Measurements from ENCODE around the gene BSG.

BSG gene

DNA sequence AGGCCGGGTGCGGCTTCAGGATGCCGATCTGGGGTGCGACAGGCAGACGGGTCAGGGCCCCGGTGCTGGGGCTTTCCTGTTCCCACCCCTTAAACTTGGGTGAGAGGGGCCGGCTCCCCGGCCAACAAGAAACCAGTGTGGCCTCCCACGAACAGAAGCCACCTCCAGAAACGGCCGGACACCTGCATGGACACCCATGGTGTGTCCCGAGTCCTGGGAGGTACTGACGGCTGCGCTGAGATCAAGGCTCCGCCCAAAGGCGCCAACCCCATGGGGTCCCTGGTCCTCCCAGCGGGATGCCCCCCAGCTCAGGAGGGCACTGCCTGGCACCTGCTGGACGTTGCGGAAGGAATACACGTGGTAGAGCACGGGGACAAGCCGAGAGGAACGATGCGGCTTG lies 49.4 kb downstream of the BSG start:
- Histone ChIP-seq H3K27ac (ENCODE audit: low read depth, low read length) (no peak overlapping the region), H3K9me2 (replicated peaks; ENCODE audit: control insufficient read depth, low read length) (no peaks in the 10 kb centered on the region), H3K4me3 (ENCODE audit: low read length) (no peak overlapping the region), H3F3A (ENCODE audit: control insufficient read depth, insufficient read depth) (no peaks in the 10 kb centered on the region), H3K4me2 (ENCODE audit: low read length) (no peak overlapping the region), H3K9me3 (ENCODE audit: control insufficient read depth, insufficient read depth, low read length) (no peaks in the 10 kb centered on the region), H3K4me1 (ENCODE audit: control insufficient read depth, low read length) (no peaks in the 10 kb centered on the region), H3K79me2 (ENCODE audit: control insufficient read depth, low read length) (no peaks in the 10 kb centered on the region), H4K20me1 (ENCODE audit: control insufficient read depth, insufficient read depth, low read depth, low read length) (no peaks in the 10 kb centered on the region), H3K27me3 (ENCODE audit: control insufficient read depth, low read length) (no peaks in the 10 kb centered on the region), H3K36me3 (ENCODE audit: control insufficient read depth, low read length) (peaks cover 44% of the 10 kb centered on the region)
- TF ChIP-seq, protein P1, sequence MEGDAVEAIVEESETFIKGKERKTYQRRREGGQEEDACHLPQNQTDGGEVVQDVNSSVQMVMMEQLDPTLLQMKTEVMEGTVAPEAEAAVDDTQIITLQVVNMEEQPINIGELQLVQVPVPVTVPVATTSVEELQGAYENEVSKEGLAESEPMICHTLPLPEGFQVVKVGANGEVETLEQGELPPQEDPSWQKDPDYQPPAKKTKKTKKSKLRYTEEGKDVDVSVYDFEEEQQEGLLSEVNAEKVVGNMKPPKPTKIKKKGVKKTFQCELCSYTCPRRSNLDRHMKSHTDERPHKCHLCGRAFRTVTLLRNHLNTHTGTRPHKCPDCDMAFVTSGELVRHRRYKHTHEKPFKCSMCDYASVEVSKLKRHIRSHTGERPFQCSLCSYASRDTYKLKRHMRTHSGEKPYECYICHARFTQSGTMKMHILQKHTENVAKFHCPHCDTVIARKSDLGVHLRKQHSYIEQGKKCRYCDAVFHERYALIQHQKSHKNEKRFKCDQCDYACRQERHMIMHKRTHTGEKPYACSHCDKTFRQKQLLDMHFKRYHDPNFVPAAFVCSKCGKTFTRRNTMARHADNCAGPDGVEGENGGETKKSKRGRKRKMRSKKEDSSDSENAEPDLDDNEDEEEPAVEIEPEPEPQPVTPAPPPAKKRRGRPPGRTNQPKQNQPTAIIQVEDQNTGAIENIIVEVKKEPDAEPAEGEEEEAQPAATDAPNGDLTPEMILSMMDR (IDR thresholded peaks at IDR 0.05; ENCODE audit: low read depth, low read length, poor library complexity, severe bottlenecking), result no peak
- TF ChIP-seq EZH2phosphoT487 (IDR thresholded peaks at IDR 0.05; ENCODE audit: borderline replicate concordance, low read length), result no peak

DNA sequence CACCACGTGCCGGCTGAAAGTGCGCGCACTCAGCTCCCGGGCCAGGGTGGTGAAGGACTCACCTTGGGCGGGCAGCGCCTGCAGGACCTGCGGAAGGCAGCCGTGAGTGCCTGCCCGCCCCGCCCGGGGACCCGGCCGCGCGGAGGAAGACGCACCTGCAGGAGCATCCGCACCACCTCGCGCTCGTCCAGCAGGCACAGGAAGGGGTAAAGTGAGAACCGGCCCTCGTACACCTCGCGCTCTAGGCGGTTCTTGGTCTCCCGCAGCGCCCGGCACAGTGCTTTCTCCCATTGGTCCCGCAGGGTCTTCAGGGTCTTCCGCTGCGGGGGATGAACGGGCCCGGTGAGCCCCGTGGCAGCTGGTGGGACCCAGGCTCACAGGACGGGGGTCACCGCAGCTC lies 50.3 kb downstream of the BSG start:
- H3K27ac ChIP-seq (ENCODE audit: low read depth, low read length), result no peak overlapping the region
- H3K4me3 ChIP-seq (ENCODE audit: low read length), result no peak overlapping the region
- H3K9me2 ChIP-seq (replicated peaks; ENCODE audit: control insufficient read depth, low read length), result no peaks in the 10 kb centered on the region
- H3K4me1 ChIP-seq (ENCODE audit: control insufficient read depth, low read length), result no peaks in the 10 kb centered on the region
- peaks cover 45% of the 10 kb centered on the region for H3K36me3 ChIP-seq (ENCODE audit: control insufficient read depth, low read length)
- no peaks in the 10 kb centered on the region for H3K27me3 ChIP-seq (ENCODE audit: control insufficient read depth, low read length)
- TF ChIP-seq, protein P1 (IDR thresholded peaks at IDR 0.05; ENCODE audit: low read depth, low read length, poor library complexity, severe bottlenecking), result no peak
- no peak for TF ChIP-seq EZH2phosphoT487 (IDR thresholded peaks at IDR 0.05; ENCODE audit: borderline replicate concordance, low read length)
- H4K20me1 ChIP-seq (ENCODE audit: control insufficient read depth, insufficient read depth, low read depth, low read length), result no peaks in the 10 kb centered on the region
- no peaks in the 10 kb centered on the region for H3K9me3 ChIP-seq (ENCODE audit: control insufficient read depth, insufficient read depth, low read length)
- H3F3A ChIP-seq (ENCODE audit: control insufficient read depth, insufficient read depth), result no peaks in the 10 kb centered on the region
- H3K79me2 ChIP-seq (ENCODE audit: control insufficient read depth, low read length), result peaks cover 5% of the 10 kb centered on the region
- no peak overlapping the region for H3K4me2 ChIP-seq (ENCODE audit: low read length)

DNA sequence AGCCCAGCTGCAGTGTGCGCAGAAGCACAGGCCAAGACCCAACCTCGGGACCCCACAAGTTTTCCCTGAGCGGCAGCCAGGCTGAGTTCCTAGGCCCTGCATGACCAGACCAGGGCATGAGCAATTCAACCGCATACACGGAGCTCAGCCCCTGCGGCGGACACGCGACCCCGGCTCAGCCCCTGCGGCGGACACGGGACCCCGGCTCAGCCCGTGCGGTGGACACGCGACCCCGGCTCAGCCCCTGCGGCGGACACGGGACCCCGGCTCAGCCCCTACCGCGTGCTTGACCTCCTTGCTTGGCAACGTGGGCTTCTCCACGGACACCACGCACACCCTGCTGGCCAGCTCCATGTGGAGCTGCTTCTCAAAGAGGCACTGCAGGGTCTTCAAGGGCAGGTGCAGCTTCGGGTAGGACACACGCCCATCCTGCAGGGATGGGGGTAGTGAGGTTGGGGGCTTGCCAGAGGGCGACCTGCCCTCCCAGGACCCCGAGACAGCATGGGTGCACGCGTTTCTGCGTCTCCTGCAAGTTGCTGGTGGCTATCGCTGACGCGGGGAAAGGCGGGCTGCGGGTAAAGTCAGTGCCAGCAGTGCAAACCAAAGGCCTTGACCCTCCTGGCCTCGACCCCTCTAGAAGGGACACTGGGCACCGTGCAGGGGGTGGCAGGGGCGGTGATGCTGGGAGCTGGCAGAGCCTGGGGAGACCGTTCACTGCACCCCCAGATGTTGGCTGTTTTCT lies 51.0 kb downstream of the BSG start:
- Histone ChIP-seq H3K4me2 (ENCODE audit: low read length) (no peak overlapping the region), H3K79me2 (ENCODE audit: control insufficient read depth, low read length) (peaks cover 11% of the 10 kb centered on the region), H3K36me3 (ENCODE audit: control insufficient read depth, low read length) (peaks cover 47% of the 10 kb centered on the region), H3K9me2 (replicated peaks; ENCODE audit: control insufficient read depth, low read length) (no peaks in the 10 kb centered on the region), H3F3A (ENCODE audit: control insufficient read depth, insufficient read depth) (no peaks in the 10 kb centered on the region), H3K4me3 (ENCODE audit: low read length) (no peak overlapping the region), H3K27ac (ENCODE audit: low read depth, low read length) (no peak overlapping the region), H4K20me1 (ENCODE audit: control insufficient read depth, insufficient read depth, low read depth, low read length) (no peaks in the 10 kb centered on the region), H3K9me3 (ENCODE audit: control insufficient read depth, insufficient read depth, low read length) (no peaks in the 10 kb centered on the region), H3K27me3 (ENCODE audit: control insufficient read depth, low read length) (no peaks in the 10 kb centered on the region), H3K4me1 (ENCODE audit: control insufficient read depth, low read length) (no peaks in the 10 kb centered on the region)
- no peak for TF ChIP-seq EZH2phosphoT487 (IDR thresholded peaks at IDR 0.05; ENCODE audit: borderline replicate concordance, low read length)
- TF ChIP-seq, protein P1 (IDR thresholded peaks at IDR 0.05; ENCODE audit: low read depth, low read length, poor library complexity, severe bottlenecking), result no peak
